ENCODE measurements around the gene RNF5. TPM values are rescaled to one million over a fixed set of nuclear protein-coding genes. Genes with fewer than 3 reads are reported as not detected.

The RNF5 gene
- total RNA-seq, 1 experiment from 2014 or later, result 45.9 TPM

- Histone ChIP-seq H3K4me3 (replicated peaks in 1 of 2; ENCODE audit: low read depth in 1 of 2, low read length in 2 of 2) (no peak overlapping the region), H3K9ac (ENCODE audit: low read length) (no peak overlapping the region), H4K20me1 (ENCODE audit: insufficient read depth) (no peaks in the 10 kb centered on the region), H2AFZ (ENCODE audit: low read depth, low read length, poor library complexity, severe bottlenecking) (no peak overlapping the region), H3K27ac (ENCODE audit: low read depth, low read length) (no peak overlapping the region), H3K79me2 (ENCODE audit: insufficient read depth, low read length) (no peaks in the 10 kb centered on the region), H3K4me2 (ENCODE audit: low read length) (no peak overlapping the region), H3K9me2 (ENCODE audit: insufficient read depth) (no peaks in the 10 kb centered on the region), H3K9me3 (ENCODE audit: control insufficient read depth in 1 of 2, insufficient read depth in 1 of 2, low read depth in 1 of 2, low read length in 2 of 2) (no peaks in the 10 kb centered on the region), H3K36me3 (ENCODE audit: control insufficient read depth in 1 of 2, insufficient read depth in 2 of 2, low read length in 2 of 2) (no peaks in the 10 kb centered on the region), H3K27me3 (ENCODE audit: insufficient read depth, low read length) (0 out of 2 replicates have a peak, but pooled peaks cover 3% of the 10 kb centered on the region), H3K4me1 (ENCODE audit: control insufficient read depth in 1 of 2, insufficient read depth in 2 of 2, low read length in 2 of 2) (peaks cover 11 to 22% of the 10 kb centered on the region in 2 experiments)
- BruUV-seq (replicated peaks), result no TSS peak
- TF ChIP-seq ZBTB33 (IDR thresholded peaks at IDR 0.05; ENCODE audit: extremely low read depth, insufficient replicate concordance, low read length) (no peak), POLR2A (IDR thresholded peaks at IDR 0.05; ENCODE audit: borderline replicate concordance, extremely low read depth, insufficient read depth, insufficient read length) (no peak), JUND (IDR thresholded peaks at IDR 0.05) (no peak), ZFX (IDR thresholded peaks at IDR 0.05) (no peak)
- ChIA-PET POLR2A (no interaction called here), RAD21 (ENCODE audit: low non-redundant PET in 1 of 2, low total read pairs in 2 of 2, uncharacterized antibody in 2 of 2, unreplicated experiment in 2 of 2) (no interaction called here), CTCF (no interaction called here)
- intact Hi-C loops (cut with micrococcal nuclease), result no loop called here
- no peak for DNase-seq (ENCODE audit: low read depth, low spot score)
- ATAC-seq, result no peak
Observed at GRCh38 chr6:32200711-32201475, 22.7 kb downstream of the RNF5 start.

- Histone ChIP-seq H3K9ac (ENCODE audit: low read length) (no peak overlapping the region), H4K20me1 (ENCODE audit: insufficient read depth) (no peaks in the 10 kb centered on the region), H3K4me2 (ENCODE audit: low read length) (no peak overlapping the region), H3K4me3 (replicated peaks in 1 of 2; ENCODE audit: low read depth in 1 of 2, low read length in 2 of 2) (no peak overlapping the region), H3K27ac (ENCODE audit: low read depth, low read length) (no peak overlapping the region), H3K36me3 (ENCODE audit: control insufficient read depth in 1 of 2, insufficient read depth in 2 of 2, low read length in 2 of 2) (no peaks in the 10 kb centered on the region), H2AFZ (ENCODE audit: low read depth, low read length, poor library complexity, severe bottlenecking) (no peak overlapping the region), H3K79me2 (ENCODE audit: insufficient read depth, low read length) (no peaks in the 10 kb centered on the region), H3K9me3 (ENCODE audit: control insufficient read depth in 1 of 2, insufficient read depth in 1 of 2, low read depth in 1 of 2, low read length in 2 of 2) (no peaks in the 10 kb centered on the region), H3K27me3 (ENCODE audit: insufficient read depth, low read length) (0 out of 2 replicates have a peak, but pooled peaks cover 3% of the 10 kb centered on the region), H3K9me2 (ENCODE audit: insufficient read depth) (no peaks in the 10 kb centered on the region), H3K4me1 (ENCODE audit: control insufficient read depth in 1 of 2, insufficient read depth in 2 of 2, low read length in 2 of 2) (peaks cover 4 to 11% of the 10 kb centered on the region in 2 experiments)
- no peak for ATAC-seq
- no peak for DNase-seq (ENCODE audit: low read depth, low spot score)
- BruUV-seq (replicated peaks), result no TSS peak
- ChIA-PET RAD21 (ENCODE audit: low non-redundant PET in 1 of 2, low total read pairs in 2 of 2, uncharacterized antibody in 2 of 2, unreplicated experiment in 2 of 2) (no interaction called here), CTCF (no interaction called here), POLR2A (no interaction called here)
- intact Hi-C loops (cut with micrococcal nuclease), result no loop called here
- TF ChIP-seq FOSL1 (IDR thresholded peaks at IDR 0.05; ENCODE audit: low read depth) (no peak), EGR1 (IDR thresholded peaks at IDR 0.05; ENCODE audit: low read depth) (no peak), ZNF274 (IDR thresholded peaks at IDR 0.05; ENCODE audit: low read depth, low read length) (no peak), REST (IDR thresholded peaks at IDR 0.05; ENCODE audit: low read depth) (no peak), ZBTB33 (IDR thresholded peaks at IDR 0.05; ENCODE audit: extremely low read depth, insufficient replicate concordance, low read length) (no peak), CEBPB (IDR thresholded peaks at IDR 0.05; ENCODE audit: low read depth) (no peak), SP1 (IDR thresholded peaks at IDR 0.05; ENCODE audit: low read depth) (no peak), SIN3A (IDR thresholded peaks at IDR 0.05; ENCODE audit: low read depth) (no peak), TCF7L2 (IDR thresholded peaks at IDR 0.05; ENCODE audit: borderline replicate concordance, extremely low read depth, insufficient read depth, insufficient read length) (no peak)
Observed at GRCh38 chr6:32202186-32202585, 24.0 kb downstream of the RNF5 start.
